Measurements from ENCODE around the gene NLRX1.
"Not testable (repeated sequence)": the region's sequence is repeated elsewhere in the genome, so short reads cannot be mapped to it uniquely, and the experiment has no call there.

The NLRX1 gene

GRCh38 chr11:119125821-119126220 lies 42.7 kb upstream of the NLRX1 start:
- TF ChIP-seq CTCF (IDR thresholded peaks at IDR 0.05; ENCODE audit: control extremely low read depth, extremely low read depth, low read depth, missing control alignments): no peak
- ChIA-PET POLR2A (interaction anchor here (0.7 kb wide), 1 partner anchor 434 kb away, joined by 4 read pairs; no protein-coding TSS in a partner anchor), CTCF (interaction anchor here (1.0 to 1.8 kb wide), 7 partner anchors 20 to 230 kb away, joined by 3 to 7 read pairs (median 4); no protein-coding TSS in a partner anchor)
- no peak for DNase-seq (ENCODE audit: extremely low spot score)

GRCh38 chr11:119126675-119127268 lies 41.8 kb upstream of the NLRX1 start:
- TF ChIP-seq CTCF (IDR thresholded peaks at IDR 0.05; ENCODE audit: control extremely low read depth, extremely low read depth, low read depth, missing control alignments): no peak
- POLR2A ChIA-PET: interaction anchor here (0.7 kb wide), 1 partner anchor 20 kb away, joined by 3 read pairs; no protein-coding TSS in a partner anchor
- CTCF ChIA-PET: interaction anchor here (1.0 to 1.8 kb wide), 9 partner anchors 17 to 229 kb away, joined by 3 to 7 read pairs (median 4); no protein-coding TSS in a partner anchor
- DNase-seq (ENCODE audit: extremely low spot score): no peak

GRCh38 chr11:119130662-119131061 lies 37.9 kb upstream of the NLRX1 start:
- TF ChIP-seq CTCF (IDR thresholded peaks at IDR 0.05; ENCODE audit: control extremely low read depth, extremely low read depth, low read depth, missing control alignments): no peak
- DNase-seq (ENCODE audit: extremely low spot score): no peak
- ChIA-PET POLR2A (no interaction called here), CTCF (interaction anchor here (1.8 kb wide), 1 partner anchor 13 kb away, joined by 4 read pairs; no protein-coding TSS in a partner anchor)

GRCh38 chr11:119134389-119134978 lies 34.0 kb upstream of the NLRX1 start:
- DNase-seq (ENCODE audit: extremely low spot score): no peak
- CTCF ChIA-PET: interaction anchor here (1.2 to 2.4 kb wide), 4 partner anchors 9 to 81 kb away, joined by 3 to 6 read pairs (median 4); no protein-coding TSS in a partner anchor

GRCh38 chr11:119139276-119139675 lies 29.2 kb upstream of the NLRX1 start:
- CTCF ChIA-PET: interaction anchor here (1.0 to 1.8 kb wide), 4 partner anchors 12 to 182 kb away, joined by 3 to 4 read pairs (median 3); partner anchors contain the start of gene CBL
- DNase-seq (ENCODE audit: extremely low spot score); POLR2A ChIA-PET: not testable (repeated sequence)

More at GRCh38 chr11:119134389-119134978, 34.0 kb upstream of the NLRX1 start:
- POLR2A ChIA-PET: no interaction called here
- TF ChIP-seq CTCF (IDR thresholded peaks at IDR 0.05; ENCODE audit: control extremely low read depth, extremely low read depth, low read depth, missing control alignments): peak; percentile 13

GRCh38 chr11:119144825-119145486 lies 23.6 kb upstream of the NLRX1 start:
- ChIA-PET POLR2A (no interaction called here), CTCF (interaction anchor here (0.7 to 6.3 kb wide), 20 partner anchors 10 to 192 kb away, joined by 3 to 53 read pairs (median 5); partner anchors contain the start of genes HINFP and NLRX1)
- DNase-seq (ENCODE audit: extremely low spot score): peak; percentile 82
- TF ChIP-seq CTCF (IDR thresholded peaks at IDR 0.05; ENCODE audit: control extremely low read depth, extremely low read depth, low read depth, missing control alignments): peak; percentile 61
